Mesothelial cell of epicardium (in vitro differentiated cells): ENCODE measurements around the gene ALKBH1. TPM values are rescaled to one million over a fixed set of nuclear protein-coding genes. Genes with fewer than 3 reads are reported as not detected.

Source experiments
- DNase-seq, 2 experiments: peaks; one replicate each; pipeline ENCODE4 v3.0.0; 2021; ENCODE audit warnings: low spot score in 2 of 2; ENCODE audit not compliant: unreplicated experiment in 2 of 2
- H3K27ac Mint-ChIP-seq: 2 replicates; pipeline ENCODE4 v1.8.0; 2021; ENCODE audit warnings: mixed read lengths
- H3K27me3 Mint-ChIP-seq: 2 replicates; pipeline ENCODE4 v1.8.0; 2021; ENCODE audit warnings: low read depth, mixed read lengths
- H3K36me3 Mint-ChIP-seq: 2 replicates; pipeline ENCODE4 v1.8.0; 2021; ENCODE audit warnings: mixed read lengths
- H3K4me1 Mint-ChIP-seq: 2 replicates; pipeline ENCODE4 v1.8.0; 2021; ENCODE audit warnings: mixed read lengths
- H3K4me3 Mint-ChIP-seq: 2 replicates; pipeline ENCODE4 v1.8.0; 2021; ENCODE audit warnings: mild to moderate bottlenecking, moderate library complexity, mixed read lengths
- H3K9me3 Mint-ChIP-seq: 2 replicates; pipeline ENCODE4 v1.8.0; 2021; ENCODE audit warnings: mixed read lengths
- total RNA-seq: library from RNA; stranded (reverse); gene quantifications from 3 replicates; pipeline ENCODE4 v1.2.1, GENCODE V29; 2021
- TF ChIP-seq, protein P1 (sequence below): fragments of 200-600 bp; sonication (generic); IDR thresholded peaks from one replicate; pipeline ENCODE4 v1.5.0; 2021; ENCODE audit warnings: antibody characterized with exemption; ENCODE audit not compliant: unreplicated experiment

ALKBH1 gene
- total RNA-seq, 1 donor from 2014 or later: 12.3 TPM

DNA sequence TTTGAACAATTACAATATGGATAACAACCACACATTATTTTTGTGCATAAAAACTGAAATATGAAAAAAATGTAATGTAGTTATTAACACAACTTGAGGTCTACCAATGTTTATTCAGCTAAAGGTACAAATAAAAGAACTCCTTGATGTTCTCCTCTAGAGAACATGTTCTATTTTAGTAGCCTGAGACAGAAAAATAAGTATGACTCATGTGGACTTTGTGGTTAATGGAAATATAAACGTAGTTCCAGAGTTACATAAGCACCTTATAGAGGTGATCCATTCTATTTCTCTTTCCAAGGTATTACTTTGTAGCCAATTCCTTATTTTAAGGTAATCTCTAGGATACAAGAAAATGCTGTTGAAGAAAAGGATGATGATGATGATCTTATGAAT is 25.7 kb downstream of the ALKBH1 start:
- TF ChIP-seq, protein P1, sequence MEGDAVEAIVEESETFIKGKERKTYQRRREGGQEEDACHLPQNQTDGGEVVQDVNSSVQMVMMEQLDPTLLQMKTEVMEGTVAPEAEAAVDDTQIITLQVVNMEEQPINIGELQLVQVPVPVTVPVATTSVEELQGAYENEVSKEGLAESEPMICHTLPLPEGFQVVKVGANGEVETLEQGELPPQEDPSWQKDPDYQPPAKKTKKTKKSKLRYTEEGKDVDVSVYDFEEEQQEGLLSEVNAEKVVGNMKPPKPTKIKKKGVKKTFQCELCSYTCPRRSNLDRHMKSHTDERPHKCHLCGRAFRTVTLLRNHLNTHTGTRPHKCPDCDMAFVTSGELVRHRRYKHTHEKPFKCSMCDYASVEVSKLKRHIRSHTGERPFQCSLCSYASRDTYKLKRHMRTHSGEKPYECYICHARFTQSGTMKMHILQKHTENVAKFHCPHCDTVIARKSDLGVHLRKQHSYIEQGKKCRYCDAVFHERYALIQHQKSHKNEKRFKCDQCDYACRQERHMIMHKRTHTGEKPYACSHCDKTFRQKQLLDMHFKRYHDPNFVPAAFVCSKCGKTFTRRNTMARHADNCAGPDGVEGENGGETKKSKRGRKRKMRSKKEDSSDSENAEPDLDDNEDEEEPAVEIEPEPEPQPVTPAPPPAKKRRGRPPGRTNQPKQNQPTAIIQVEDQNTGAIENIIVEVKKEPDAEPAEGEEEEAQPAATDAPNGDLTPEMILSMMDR: no peak
- Mint-ChIP-seq H3K36me3 (peaks cover 23% of the 10 kb centered on the region), H3K9me3 (no peaks in the 10 kb centered on the region), H3K27ac (no peak overlapping the region), H3K27me3 (no peaks in the 10 kb centered on the region), H3K4me1 (no peaks in the 10 kb centered on the region), H3K4me3 (no peak overlapping the region)
- DNase-seq: no peak

DNA sequence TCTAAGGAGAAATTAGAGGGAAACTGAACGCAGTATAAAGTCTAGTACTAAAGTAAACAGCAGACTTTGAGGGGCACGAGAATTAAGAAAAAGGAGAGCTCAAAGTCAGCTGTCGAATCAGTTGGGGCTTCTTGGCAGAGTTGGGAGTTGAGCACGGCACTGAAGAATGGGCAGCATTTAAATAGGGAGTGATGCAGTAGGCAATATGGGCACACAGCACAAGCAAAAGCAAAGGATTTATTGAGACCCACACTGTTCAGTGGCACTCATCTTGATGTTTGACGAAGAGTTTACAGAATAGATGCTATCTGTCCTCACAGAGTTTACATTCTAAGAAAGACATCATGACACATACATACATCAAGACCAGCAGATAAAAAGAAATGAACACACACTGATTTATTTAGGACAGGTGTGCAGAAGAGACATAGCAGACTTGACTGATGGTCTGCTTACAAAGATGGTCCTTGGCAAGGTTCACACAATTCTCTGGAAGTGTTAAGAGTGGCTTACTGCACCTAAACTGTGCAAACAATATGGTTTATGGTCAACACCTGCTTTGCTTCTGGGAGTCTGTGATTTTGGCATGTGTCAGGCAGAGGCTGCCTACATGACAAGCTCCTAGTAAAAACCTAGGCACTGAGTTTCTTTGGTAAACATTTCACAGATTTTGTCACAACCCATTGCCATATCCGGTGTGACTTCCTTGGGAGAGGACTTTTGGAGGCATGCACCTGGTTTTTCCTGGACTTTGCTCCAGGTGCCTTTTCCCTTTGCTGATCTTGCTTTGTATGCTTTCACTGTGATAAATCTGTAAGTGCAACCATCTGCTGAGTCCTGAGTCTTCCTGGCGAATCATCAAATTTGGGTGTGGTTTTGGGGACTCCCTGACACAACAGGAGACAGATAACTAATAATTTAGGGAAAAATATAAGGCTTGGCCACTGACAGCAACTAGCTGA is 26.3 kb downstream of the ALKBH1 start:
- Mint-ChIP-seq H3K4me3 (no peak overlapping the region), H3K9me3 (no peaks in the 10 kb centered on the region), H3K27ac (no peak overlapping the region), H3K27me3 (no peaks in the 10 kb centered on the region), H3K36me3 (peaks cover 19% of the 10 kb centered on the region), H3K4me1 (no peaks in the 10 kb centered on the region)
- TF ChIP-seq, protein P1: no peak
- DNase-seq: no peak

DNA sequence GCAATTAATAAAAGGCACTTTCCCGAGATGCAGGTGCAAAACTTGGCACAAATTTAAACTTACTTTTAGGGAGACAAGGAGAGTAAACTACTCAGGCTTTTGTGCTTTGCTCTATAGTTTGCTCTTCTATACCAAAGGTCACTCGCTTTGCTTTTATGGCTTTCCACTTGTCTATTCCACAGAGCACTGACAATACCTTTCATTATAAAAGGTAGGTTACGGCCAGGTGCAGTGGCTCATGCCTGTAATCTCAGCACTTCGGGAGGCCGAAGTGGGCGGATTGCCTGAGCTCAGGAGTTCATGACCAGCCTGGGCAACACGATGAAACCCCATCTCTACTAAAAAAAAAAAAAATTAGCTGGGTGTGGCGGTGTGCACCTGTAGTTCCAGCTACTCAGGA is 32.9 kb downstream of the ALKBH1 start:
- H3K27ac Mint-ChIP-seq: no peak overlapping the region
- TF ChIP-seq, protein P1: no peak
- no peaks in the 10 kb centered on the region for H3K9me3 Mint-ChIP-seq
- H3K27me3 Mint-ChIP-seq: no peaks in the 10 kb centered on the region
- H3K4me1 Mint-ChIP-seq: peaks cover 21% of the 10 kb centered on the region
- H3K36me3 Mint-ChIP-seq: peaks cover 35% of the 10 kb centered on the region
- no peak for DNase-seq
- H3K4me3 Mint-ChIP-seq: no peak overlapping the region

DNA sequence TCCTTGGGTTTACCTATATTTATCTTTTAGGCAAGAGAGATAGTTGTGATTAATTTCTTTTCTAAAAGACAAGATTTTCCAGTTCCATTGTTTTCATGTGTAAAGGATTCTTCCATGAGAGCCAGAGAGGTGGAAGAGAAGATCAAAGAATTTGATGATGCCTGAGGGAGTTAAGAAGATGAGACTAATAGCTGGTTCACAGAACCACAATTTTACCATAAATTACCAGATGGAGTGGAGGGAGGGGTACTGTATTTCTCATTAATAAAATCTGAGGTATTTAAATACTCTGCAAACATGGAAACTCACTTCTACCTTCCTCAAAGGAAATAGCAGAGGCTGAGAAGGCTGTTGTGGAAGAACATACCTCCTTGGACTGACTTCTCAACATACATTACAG is 34.6 kb downstream of the ALKBH1 start:
- Mint-ChIP-seq H3K36me3 (peaks cover 27% of the 10 kb centered on the region), H3K27me3 (no peaks in the 10 kb centered on the region), H3K9me3 (no peaks in the 10 kb centered on the region), H3K4me3 (no peak overlapping the region), H3K4me1 (peaks cover 23% of the 10 kb centered on the region), H3K27ac (peak overlapping the region; percentile 85)
- TF ChIP-seq, protein P1: no peak
- no peak for DNase-seq

DNA sequence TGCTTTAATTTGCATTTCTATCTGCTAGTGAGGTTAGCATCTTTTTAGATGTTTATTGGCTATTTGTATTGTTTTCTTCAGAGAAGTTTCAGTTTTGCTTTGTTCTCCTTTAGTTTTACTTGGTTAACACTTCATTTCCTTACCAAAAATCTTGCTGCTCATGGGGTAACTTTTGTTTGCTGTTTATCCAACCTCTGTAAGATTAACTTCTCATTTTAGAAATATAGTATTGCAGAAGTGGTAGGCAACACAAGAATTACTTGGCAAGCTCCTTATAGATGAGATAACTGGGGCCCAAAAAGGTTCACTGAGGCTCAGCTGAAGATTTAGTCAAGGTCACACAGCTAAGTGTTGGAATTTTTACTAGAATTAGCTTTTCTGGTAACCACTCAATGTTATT is 40.5 kb downstream of the ALKBH1 start:
- Mint-ChIP-seq H3K9me3 (no peaks in the 10 kb centered on the region), H3K27me3 (no peaks in the 10 kb centered on the region), H3K4me1 (peaks cover 16% of the 10 kb centered on the region), H3K36me3 (no peaks in the 10 kb centered on the region), H3K4me3 (no peak overlapping the region), H3K27ac (no peak overlapping the region)
- DNase-seq: no peak
- TF ChIP-seq, protein P1: no peak
